ENCODE results near the gene VAV3.

DNA sequence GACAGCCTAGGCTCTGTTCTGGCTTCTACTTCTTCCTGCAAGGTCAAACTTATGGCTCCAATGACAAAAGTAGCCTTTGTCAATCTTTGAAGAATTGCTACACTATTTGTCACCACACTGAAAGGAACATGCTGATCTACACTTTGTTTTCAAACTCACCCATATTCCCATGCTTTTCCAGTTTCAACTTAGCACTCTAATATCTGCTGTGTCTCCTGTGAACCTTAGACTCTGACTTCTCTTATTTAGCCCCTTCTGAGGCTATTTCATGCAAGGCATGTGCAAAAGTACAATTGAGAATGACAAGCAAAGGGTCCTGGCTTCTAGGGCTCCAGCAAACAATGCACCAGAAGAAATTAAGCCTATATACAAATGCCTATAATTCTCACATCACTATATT is 374.9 kb downstream of the VAV3 start:
- no peak for TF ChIP-seq POLR2A (IDR thresholded peaks at IDR 0.05)
- TF ChIP-seq, protein P1, sequence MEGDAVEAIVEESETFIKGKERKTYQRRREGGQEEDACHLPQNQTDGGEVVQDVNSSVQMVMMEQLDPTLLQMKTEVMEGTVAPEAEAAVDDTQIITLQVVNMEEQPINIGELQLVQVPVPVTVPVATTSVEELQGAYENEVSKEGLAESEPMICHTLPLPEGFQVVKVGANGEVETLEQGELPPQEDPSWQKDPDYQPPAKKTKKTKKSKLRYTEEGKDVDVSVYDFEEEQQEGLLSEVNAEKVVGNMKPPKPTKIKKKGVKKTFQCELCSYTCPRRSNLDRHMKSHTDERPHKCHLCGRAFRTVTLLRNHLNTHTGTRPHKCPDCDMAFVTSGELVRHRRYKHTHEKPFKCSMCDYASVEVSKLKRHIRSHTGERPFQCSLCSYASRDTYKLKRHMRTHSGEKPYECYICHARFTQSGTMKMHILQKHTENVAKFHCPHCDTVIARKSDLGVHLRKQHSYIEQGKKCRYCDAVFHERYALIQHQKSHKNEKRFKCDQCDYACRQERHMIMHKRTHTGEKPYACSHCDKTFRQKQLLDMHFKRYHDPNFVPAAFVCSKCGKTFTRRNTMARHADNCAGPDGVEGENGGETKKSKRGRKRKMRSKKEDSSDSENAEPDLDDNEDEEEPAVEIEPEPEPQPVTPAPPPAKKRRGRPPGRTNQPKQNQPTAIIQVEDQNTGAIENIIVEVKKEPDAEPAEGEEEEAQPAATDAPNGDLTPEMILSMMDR (IDR thresholded peaks at IDR 0.05 in 8 of 11, conservative IDR thresholded peaks at IDR 0.05 in 3 of 11): no peak
- no peak for TF ChIP-seq POLR2AphosphoS5 (IDR thresholded peaks at IDR 0.05)

Measured in spleen (tissue), 7 donors.